Tibial nerve (tissue), 4 donors: Measurements from ENCODE around the gene ZNF467. TPM values are rescaled to one million over a fixed set of nuclear protein-coding genes. Genes with fewer than 3 reads are reported as not detected.

Experiments used
- DNase-seq, 2 donors: peaks; one replicate each; pipeline ENCODE4 v3.0.0-alpha.2; 2019; ENCODE audit warnings: low spot score in 2 of 2
- H3K27ac ChIP-seq, 4 donors: fragments of 200-600 bp; sonication (generic) in 3 of 4; one replicate each; pipeline ENCODE4 v1.5.1; 2017 to 2019; ENCODE audit warnings: mild to moderate bottlenecking in 1 of 4
- H3K27me3 ChIP-seq, 2 donors: fragments of 200-600 bp; sonication (generic) in 1 of 2; one replicate each; pipeline versions ENCODE4 v1.5.1 to v1.6.0; 2017 to 2019
- H3K36me3 ChIP-seq, 3 donors: fragments of 200-600 bp; sonication (generic); one replicate each; pipeline ENCODE4 v1.5.1; 2018 to 2019
- H3K4me1 ChIP-seq, 4 donors: fragments of 200-600 bp; sonication (generic) in 3 of 4; one replicate each; pipeline ENCODE4 v1.5.1; 2017 to 2019
- H3K4me3 ChIP-seq, 4 donors: fragments of 200-600 bp; sonication (generic) in 3 of 4; one replicate each; pipeline ENCODE4 v1.5.1; 2017 to 2019; ENCODE audit warnings: mild to moderate bottlenecking in 1 of 4, moderate library complexity in 1 of 4
- H3K9me3 ChIP-seq, 4 donors: fragments of 200-600 bp; sonication (generic) in 3 of 4; one replicate each; pipeline ENCODE4 v1.5.1; 2017 to 2019
- CTCF ChIP-seq, 5 experiments: fragments of 200-600 bp in 3 of 5; fragments of 450-650 bp in 2 of 5; sonication (generic) in 3 of 5; IDR thresholded peaks; one replicate each; pipeline ENCODE4 v1.5.1; 2016 to 2019; ENCODE audit warnings: antibody characterized with exemption in 5 of 5, mild to moderate bottlenecking in 3 of 5, moderate library complexity in 2 of 5
- EP300 ChIP-seq, 2 donors: sonication (generic); formaldehyde crosslinking; IDR thresholded peaks; one replicate each; pipeline ENCODE4 v1.6.1; 2017; ENCODE audit warnings: antibody characterized with exemption in 2 of 2, mild to moderate bottlenecking in 1 of 2
- POLR2A ChIP-seq, 2 donors: fragments of 450-650 bp; IDR thresholded peaks; one replicate each; pipeline ENCODE4 v1.6.1; 2017; ENCODE audit warnings: antibody characterized with exemption in 2 of 2, mild to moderate bottlenecking in 2 of 2, moderate library complexity in 2 of 2
- WGBS, 2 donors: methylation state at CpG; one replicate each; pipeline ENCODE4 v1.1.5; 2018; 5-methylcytosine and 5-hydroxymethylcytosine counted together
- total RNA-seq, 4 donors: library from RNA; depleted of rRNA; stranded (reverse); fragments of >200 nt; gene quantifications; one replicate each; pipeline ENCODE4 v1.1.0, GENCODE V29; 2016

ZNF467 gene
- total RNA-seq, 4 donors from 2014 or later, result 3.3 to 15.9 (median 5.5) TPM

DNA sequence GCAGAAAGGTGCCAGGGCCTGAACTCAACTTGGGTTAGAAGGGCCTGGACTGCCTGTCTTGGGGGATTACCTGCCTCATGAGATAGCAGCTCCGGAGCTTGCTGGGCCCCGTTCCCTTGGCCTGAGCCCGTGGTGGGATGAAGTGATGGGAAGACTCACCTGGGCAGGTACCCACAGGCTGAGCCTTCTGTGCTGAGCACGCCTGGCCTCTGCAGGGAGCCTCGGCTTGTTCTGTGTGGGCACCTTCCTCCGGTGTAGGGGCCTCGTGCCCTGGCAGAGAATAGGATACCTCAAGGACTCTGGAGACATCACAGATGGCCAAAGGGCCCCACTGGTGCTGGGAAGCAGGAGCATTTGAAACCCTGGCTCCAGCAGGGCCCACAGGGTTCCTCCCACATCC is 4.5 kb downstream of the ZNF467 start:
- no peaks in the 10 kb centered on the region for H3K9me3 ChIP-seq
- WGBS, 2 donors, result 90 to 100% methylated on average over 2 to 7 of the region's 7 CpGs
- no peak overlapping the region for H3K27ac ChIP-seq
- H3K36me3 ChIP-seq, result peaks cover 0 to 21% (median 0%) of the 10 kb centered on the region in 3 donors
- H3K4me3 ChIP-seq, result no peak overlapping the region
- TF ChIP-seq POLR2A (IDR thresholded peaks at IDR 0.05), result no peak
- TF ChIP-seq CTCF (IDR thresholded peaks at IDR 0.05), result no peak
- TF ChIP-seq EP300 (IDR thresholded peaks at IDR 0.05), result no peak
- peaks cover 0 to 38% (median 10%) of the 10 kb centered on the region in 4 donors for H3K4me1 ChIP-seq
- no peak for DNase-seq
- peaks cover 0 to 22% of the 10 kb centered on the region in 2 donors for H3K27me3 ChIP-seq

DNA sequence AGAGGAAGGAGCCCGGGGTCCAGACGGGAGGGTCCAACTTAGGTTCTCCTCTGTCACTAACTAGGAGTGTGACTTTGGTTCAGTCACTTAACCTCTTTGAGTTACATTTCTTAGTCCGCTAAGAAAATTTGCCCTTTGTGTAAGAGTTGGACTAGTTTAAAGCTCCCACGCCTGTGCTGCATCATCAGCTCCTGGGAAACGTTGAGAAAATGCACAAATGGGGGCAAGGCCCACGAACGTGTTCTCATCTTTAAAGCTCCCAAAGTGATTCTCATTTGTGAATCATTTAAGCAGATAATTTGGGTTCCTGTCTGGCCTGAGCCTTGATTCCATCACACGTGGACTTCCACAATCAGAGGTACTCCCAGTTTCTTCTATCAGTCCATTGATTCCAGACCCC is 6.3 kb downstream of the ZNF467 start:
- H3K9me3 ChIP-seq, result no peaks in the 10 kb centered on the region
- peaks cover 0 to 21% (median 7%) of the 10 kb centered on the region in 4 donors for H3K4me1 ChIP-seq
- TF ChIP-seq POLR2A (IDR thresholded peaks at IDR 0.05) (no peak), CTCF (IDR thresholded peaks at IDR 0.05) (no peak), EP300 (IDR thresholded peaks at IDR 0.05) (no peak)
- H3K27ac ChIP-seq, result no peak overlapping the region
- WGBS, 2 donors, result 86 to 89% methylated on average over 8 of the region's 8 CpGs
- DNase-seq, result no peak
- no peak overlapping the region for H3K4me3 ChIP-seq
- peaks cover 0 to 22% of the 10 kb centered on the region in 2 donors for H3K27me3 ChIP-seq
- H3K36me3 ChIP-seq, result peaks cover 0 to 21% (median 0%) of the 10 kb centered on the region in 3 donors

DNA sequence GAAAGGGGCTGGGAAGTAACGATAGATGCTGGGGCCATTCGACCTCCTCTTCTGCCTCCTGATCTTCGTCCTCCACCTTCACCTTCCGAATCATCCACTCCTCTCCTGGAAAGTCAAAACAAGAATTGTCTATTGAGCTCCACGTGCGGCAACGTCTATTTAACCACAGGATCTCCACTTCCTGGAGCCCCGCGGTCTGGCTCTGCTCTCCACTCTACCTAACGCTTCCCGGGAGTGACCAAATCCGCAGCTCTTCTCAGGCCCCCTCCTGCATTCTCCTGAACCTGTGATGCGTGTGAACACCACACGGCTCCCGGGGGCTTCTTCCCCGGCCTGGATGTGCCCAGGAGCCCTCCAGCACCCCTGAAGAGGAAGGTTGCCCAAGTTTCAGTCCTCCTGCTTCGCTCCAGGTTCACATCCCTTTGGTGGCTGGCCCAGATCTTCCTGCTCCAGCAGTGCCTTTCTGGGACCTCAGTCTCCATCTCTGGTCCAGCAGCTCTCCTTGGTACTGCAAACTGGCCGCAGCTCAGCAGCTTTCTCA is 7.2 kb downstream of the ZNF467 start:
- no peak for DNase-seq
- Histone ChIP-seq H3K9me3 (no peaks in the 10 kb centered on the region), H3K27ac (no peak overlapping the region), H3K27me3 (peaks cover 0 to 22% of the 10 kb centered on the region in 2 donors), H3K36me3 (peaks cover 0 to 21% (median 0%) of the 10 kb centered on the region in 3 donors), H3K4me3 (no peak overlapping the region), H3K4me1 (peaks cover 0 to 18% (median 5%) of the 10 kb centered on the region in 4 donors)
- TF ChIP-seq EP300 (IDR thresholded peaks at IDR 0.05), result no peak
- no peak for TF ChIP-seq POLR2A (IDR thresholded peaks at IDR 0.05)
- no peak for TF ChIP-seq CTCF (IDR thresholded peaks at IDR 0.05)
- 67 to 69% methylated on average over 18 of the region's 18 CpGs for WGBS, 2 donors

DNA sequence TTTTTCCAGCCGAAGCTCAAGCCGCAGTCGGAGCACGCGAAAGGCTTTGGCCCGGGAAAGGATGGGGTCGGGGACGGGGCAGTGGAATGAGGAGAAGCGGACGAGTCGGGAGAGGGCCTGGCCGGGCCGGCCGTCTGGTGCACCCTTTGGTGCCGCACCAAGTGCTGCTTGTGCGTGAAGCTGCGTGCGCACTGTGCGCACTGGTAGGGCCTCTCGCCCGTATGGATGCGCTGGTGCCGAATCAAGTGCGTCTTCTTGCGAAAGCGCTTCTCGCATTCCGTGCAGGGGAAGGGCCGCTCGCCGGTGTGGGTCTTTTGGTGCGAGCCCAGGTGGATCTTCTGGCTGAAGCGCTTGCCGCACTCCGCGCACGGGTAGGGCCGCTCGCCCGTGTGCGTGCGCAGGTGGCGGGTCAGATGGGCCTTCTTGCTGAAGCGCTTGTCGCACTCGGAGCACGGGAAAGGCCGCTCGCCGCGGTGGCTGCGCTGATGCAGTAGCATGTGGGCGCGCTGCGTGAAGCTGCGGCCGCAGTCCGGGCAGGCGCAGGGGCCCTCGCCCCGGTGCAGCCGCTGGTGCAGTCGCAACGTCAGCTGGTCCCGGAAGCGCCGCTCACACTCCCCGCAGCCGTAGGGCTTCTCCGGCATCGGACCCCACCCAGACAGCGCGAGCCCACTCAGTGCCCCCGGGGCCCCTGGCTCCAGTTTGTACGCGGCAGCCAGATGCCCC is 7.8 kb downstream of the ZNF467 start:
- peaks cover 0 to 21% (median 0%) of the 10 kb centered on the region in 3 donors for H3K36me3 ChIP-seq
- 63 to 68% methylated on average over 39 to 69 of the region's 76 CpGs for WGBS, 2 donors
- no peak for DNase-seq
- H3K4me3 ChIP-seq, result no peak overlapping the region
- peaks cover 0 to 11% (median 0%) of the 10 kb centered on the region in 4 donors for H3K4me1 ChIP-seq
- H3K27ac ChIP-seq, result no peak overlapping the region
- TF ChIP-seq POLR2A (IDR thresholded peaks at IDR 0.05) (no peak), EP300 (IDR thresholded peaks at IDR 0.05) (no peak), CTCF (IDR thresholded peaks at IDR 0.05) (no peak)
- H3K27me3 ChIP-seq, result peaks cover 0 to 22% of the 10 kb centered on the region in 2 donors
- no peaks in the 10 kb centered on the region for H3K9me3 ChIP-seq
